NB4 (cell line): Measurements from ENCODE around the gene TFPI.

Experiments
- DNase-seq: peaks from one replicate; pipeline ENCODE4 v3.0.0; 2010; ENCODE audit warnings: low read depth
- H3K4me3 ChIP-seq: one replicate; pipeline ENCODE4 v1.5.1; 2011; ENCODE audit warnings: mild to moderate bottlenecking, low read depth, low read length, moderate library complexity
- CTCF ChIP-seq: IDR thresholded peaks from one replicate; pipeline ENCODE4 v1.5.1; 2012; ENCODE audit warnings: low read depth, low read length
- MAX ChIP-seq: IDR thresholded peaks from 2 replicates; pipeline ENCODE4 v1.6.1; 2011; ENCODE audit warnings: low read depth, low read length
- MYC ChIP-seq: IDR thresholded peaks from 2 replicates; pipeline ENCODE4 v1.6.1; 2011; ENCODE audit warnings: low read depth, low read length
- POLR2A ChIP-seq: IDR thresholded peaks from 2 replicates; pipeline ENCODE4 v1.6.1; 2011; ENCODE audit warnings: mild to moderate bottlenecking; ENCODE audit not compliant: insufficient read length; ENCODE audit errors: extremely low read depth

Gene TFPI

GRCh38 chr2:187527262-187527661, 27.0 kb downstream of the TFPI start:
- H3K4me3 ChIP-seq = no peak overlapping the region
- DNase-seq = no peak
- no peak for TF ChIP-seq POLR2A
- no peak for TF ChIP-seq CTCF
- no peak for TF ChIP-seq MYC
- no peak for TF ChIP-seq MAX

- TF ChIP-seq CTCF (no peak), MYC (no peak), POLR2A (no peak), MAX (no peak)
- no peak for DNase-seq
- H3K4me3 ChIP-seq = no peak overlapping the region
Observed at GRCh38 chr2:187526792-187527191, 27.4 kb downstream of the TFPI start.

GRCh38 chr2:187525163-187525900, 28.9 kb downstream of the TFPI start:
- no peak for TF ChIP-seq CTCF
- TF ChIP-seq POLR2A = no peak
- no peak for TF ChIP-seq MYC
- no peak for TF ChIP-seq MAX
- no peak for DNase-seq
- no peak overlapping the region for H3K4me3 ChIP-seq

- no peak for TF ChIP-seq CTCF
- no peak for TF ChIP-seq MAX
- TF ChIP-seq POLR2A = no peak
- no peak for TF ChIP-seq MYC
- no peak overlapping the region for H3K4me3 ChIP-seq
- no peak for DNase-seq
Observed at GRCh38 chr2:187523325-187523724, 30.9 kb downstream of the TFPI start.

GRCh38 chr2:187520121-187520624, 34.1 kb downstream of the TFPI start:
- TF ChIP-seq CTCF = no peak
- no peak for TF ChIP-seq MAX
- no peak for TF ChIP-seq MYC
- no peak for TF ChIP-seq POLR2A
- no peak for DNase-seq

More at GRCh38 chr2:187520121-187520624, 34.1 kb downstream of the TFPI start:
- H3K4me3 ChIP-seq = no peak overlapping the region
